Gastroesophageal sphincter (tissue), 3 donors: Measurements from ENCODE around the gene MRGPRG.

ENCODE experiments used
- CTCF ChIP-seq, 4 experiments: fragments of 200-600 bp in 2 of 4; fragments of 450-650 bp in 2 of 4; sonication (generic) in 1 of 4; IDR thresholded peaks; one replicate each; pipeline ENCODE4 v1.5.1; 2017 to 2019; ENCODE audit warnings: antibody characterized with exemption in 4 of 4, mild to moderate bottlenecking in 2 of 4, moderate library complexity in 2 of 4
- EP300 ChIP-seq: sonication (generic); formaldehyde crosslinking; IDR thresholded peaks from one replicate; pipeline ENCODE4 v1.6.1; 2017; ENCODE audit warnings: antibody characterized with exemption, mild to moderate bottlenecking
- POLR2A ChIP-seq, 2 donors: fragments of 450-650 bp; IDR thresholded peaks; one replicate each; pipeline ENCODE4 v1.6.1; 2017; ENCODE audit warnings: antibody characterized with exemption in 2 of 2, mild to moderate bottlenecking in 2 of 2, moderate library complexity in 1 of 2
- POLR2AphosphoS5 ChIP-seq: sonication (generic); formaldehyde crosslinking; IDR thresholded peaks from one replicate; pipeline ENCODE4 v1.6.1; 2017; ENCODE audit warnings: antibody characterized with exemption

GRCh38 chr11:3193373-3194015 lies 25.1 kb downstream of the MRGPRG start:
- TF ChIP-seq EP300, result no peak
- TF ChIP-seq CTCF (IDR thresholded peaks at IDR 0.05), result no peak
- no peak for TF ChIP-seq POLR2AphosphoS5
- no peak for TF ChIP-seq POLR2A (IDR thresholded peaks at IDR 0.05)
